ENCODE results near the gene TMPRSS6. TPM values are rescaled to one million over a fixed set of nuclear protein-coding genes. Genes with fewer than 3 reads are reported as not detected.

The TMPRSS6 gene
- total and polyA plus RNA-seq, 4 donors: 0.09 to 1.0 (median 0.69) TPM

DNA sequence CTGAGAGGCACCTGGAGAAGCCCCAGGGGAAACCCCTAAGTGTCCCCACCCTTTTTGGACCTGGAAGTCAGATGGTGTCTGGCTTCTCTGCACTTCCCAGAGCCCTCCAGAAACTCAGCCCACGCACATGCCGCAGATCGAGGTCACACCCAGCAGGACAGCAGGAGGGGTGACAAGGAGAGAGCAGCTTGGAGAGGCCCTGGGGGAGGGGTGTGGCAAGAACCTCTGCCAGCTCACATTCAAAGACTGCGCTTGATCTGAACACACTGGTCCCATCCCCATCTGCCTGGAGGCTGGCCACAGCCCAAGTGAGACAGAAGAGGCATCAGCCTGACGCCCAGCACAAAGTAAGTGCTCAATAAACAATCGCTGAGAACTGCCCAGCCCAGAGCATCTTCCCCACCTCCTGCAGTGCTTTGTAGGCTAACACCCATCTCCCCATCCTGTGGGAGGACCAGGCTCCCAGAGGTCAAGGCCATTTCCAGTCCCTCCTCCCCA, 21.4 kb downstream of the TMPRSS6 start:
- Histone ChIP-seq H3K9me3 (ENCODE audit: control insufficient read depth in 4 of 4, insufficient read depth in 3 of 4, low read length in 3 of 4) (no peaks in the 10 kb centered on the region), H3K9ac (ENCODE audit: insufficient read depth in 1 of 2, low read length in 2 of 2) (no peak overlapping the region), H3K4me3 (no peak overlapping the region), H3K27me3 (ENCODE audit: control insufficient read depth in 3 of 3, insufficient read depth in 3 of 3, low read length in 2 of 3) (no peaks in the 10 kb centered on the region), H3K27ac (ENCODE audit: low read depth in 1 of 2, low read length in 1 of 2) (no peak overlapping the region), H3K36me3 (ENCODE audit: control insufficient read depth in 4 of 4, insufficient read depth in 4 of 4, low read length in 4 of 4) (no peaks in the 10 kb centered on the region), H3K4me1 (ENCODE audit: control insufficient read depth in 5 of 5, insufficient read depth in 5 of 5, low read length in 5 of 5) (no peaks in the 10 kb centered on the region)
- TF ChIP-seq, protein P1, sequence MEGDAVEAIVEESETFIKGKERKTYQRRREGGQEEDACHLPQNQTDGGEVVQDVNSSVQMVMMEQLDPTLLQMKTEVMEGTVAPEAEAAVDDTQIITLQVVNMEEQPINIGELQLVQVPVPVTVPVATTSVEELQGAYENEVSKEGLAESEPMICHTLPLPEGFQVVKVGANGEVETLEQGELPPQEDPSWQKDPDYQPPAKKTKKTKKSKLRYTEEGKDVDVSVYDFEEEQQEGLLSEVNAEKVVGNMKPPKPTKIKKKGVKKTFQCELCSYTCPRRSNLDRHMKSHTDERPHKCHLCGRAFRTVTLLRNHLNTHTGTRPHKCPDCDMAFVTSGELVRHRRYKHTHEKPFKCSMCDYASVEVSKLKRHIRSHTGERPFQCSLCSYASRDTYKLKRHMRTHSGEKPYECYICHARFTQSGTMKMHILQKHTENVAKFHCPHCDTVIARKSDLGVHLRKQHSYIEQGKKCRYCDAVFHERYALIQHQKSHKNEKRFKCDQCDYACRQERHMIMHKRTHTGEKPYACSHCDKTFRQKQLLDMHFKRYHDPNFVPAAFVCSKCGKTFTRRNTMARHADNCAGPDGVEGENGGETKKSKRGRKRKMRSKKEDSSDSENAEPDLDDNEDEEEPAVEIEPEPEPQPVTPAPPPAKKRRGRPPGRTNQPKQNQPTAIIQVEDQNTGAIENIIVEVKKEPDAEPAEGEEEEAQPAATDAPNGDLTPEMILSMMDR (IDR thresholded peaks at IDR 0.05; ENCODE audit: control extremely low read depth, extremely low read depth): no peak
- no peak for DNase-seq
- no peak for ATAC-seq (ENCODE audit: insufficient read depth, low FRiP score)
- WGBS, 2 donors: 44 to 67% methylated on average over 6 of the region's 6 CpGs

DNA sequence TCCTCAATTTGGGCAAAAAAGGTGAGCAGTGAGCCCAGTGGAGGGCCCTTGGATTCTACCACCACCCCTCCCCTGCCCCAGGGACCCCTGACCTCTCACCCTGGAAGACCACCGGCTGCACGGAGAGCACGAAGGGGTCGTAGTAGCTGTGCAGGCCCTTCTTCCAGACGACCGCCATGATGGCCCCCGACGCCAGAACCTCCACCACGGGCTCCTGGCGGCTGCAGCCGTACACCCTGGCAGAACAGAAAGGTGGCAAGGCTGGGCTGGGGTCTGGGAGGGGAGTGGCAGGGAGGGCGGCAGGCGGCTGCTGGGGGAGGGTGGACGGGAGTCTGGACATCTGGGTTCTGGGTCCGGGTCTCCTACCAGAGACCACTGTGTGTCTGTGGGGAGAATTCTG, 23.3 kb downstream of the TMPRSS6 start:
- no peak overlapping the region for H3K27ac ChIP-seq (ENCODE audit: low read depth in 1 of 2, low read length in 1 of 2)
- ATAC-seq (ENCODE audit: insufficient read depth, low FRiP score) (no peak), DNase-seq (no peak)
- no peaks in the 10 kb centered on the region for H3K36me3 ChIP-seq (ENCODE audit: control insufficient read depth in 4 of 4, insufficient read depth in 4 of 4, low read length in 4 of 4)
- H3K27me3 ChIP-seq (ENCODE audit: control insufficient read depth in 3 of 3, insufficient read depth in 3 of 3, low read length in 2 of 3): no peaks in the 10 kb centered on the region
- no peaks in the 10 kb centered on the region for H3K4me1 ChIP-seq (ENCODE audit: control insufficient read depth in 5 of 5, insufficient read depth in 5 of 5, low read length in 5 of 5)
- TF ChIP-seq, protein P1 (IDR thresholded peaks at IDR 0.05; ENCODE audit: control extremely low read depth, extremely low read depth): no peak
- no peak overlapping the region for H3K9ac ChIP-seq (ENCODE audit: insufficient read depth in 1 of 2, low read length in 2 of 2)
- H3K4me3 ChIP-seq: no peak overlapping the region
- WGBS, 2 donors: 78 to 80% methylated on average over 14 to 15 of the region's 15 CpGs
- H3K9me3 ChIP-seq (ENCODE audit: control insufficient read depth in 4 of 4, insufficient read depth in 3 of 4, low read length in 3 of 4): no peaks in the 10 kb centered on the region

DNA sequence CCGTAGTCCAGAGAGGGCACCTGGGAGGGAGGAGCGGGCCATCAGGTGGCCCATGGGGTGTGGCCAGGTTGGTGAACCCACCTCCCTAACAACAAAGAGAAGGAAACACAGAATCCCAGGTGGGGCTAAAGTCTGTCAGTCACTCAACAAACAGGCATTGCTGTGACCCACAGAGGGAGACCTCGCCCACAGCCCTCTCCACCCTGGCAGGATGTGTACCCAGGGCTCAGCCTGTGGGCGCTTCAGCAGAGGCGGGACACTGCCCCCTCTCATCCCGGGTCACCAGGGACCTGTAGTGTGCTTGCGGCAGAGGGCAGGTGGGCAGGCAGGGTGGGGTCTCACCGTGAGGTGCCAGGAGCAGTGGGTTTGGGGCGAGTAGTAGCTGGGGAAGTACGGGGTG, 25.1 kb downstream of the TMPRSS6 start:
- Histone ChIP-seq H3K36me3 (ENCODE audit: control insufficient read depth in 4 of 4, insufficient read depth in 4 of 4, low read length in 4 of 4) (no peaks in the 10 kb centered on the region), H3K27me3 (ENCODE audit: control insufficient read depth in 3 of 3, insufficient read depth in 3 of 3, low read length in 2 of 3) (no peaks in the 10 kb centered on the region), H3K27ac (ENCODE audit: low read depth in 1 of 2, low read length in 1 of 2) (no peak overlapping the region), H3K9me3 (ENCODE audit: control insufficient read depth in 4 of 4, insufficient read depth in 3 of 4, low read length in 3 of 4) (no peaks in the 10 kb centered on the region), H3K4me1 (ENCODE audit: control insufficient read depth in 5 of 5, insufficient read depth in 5 of 5, low read length in 5 of 5) (no peaks in the 10 kb centered on the region), H3K9ac (ENCODE audit: insufficient read depth in 1 of 2, low read length in 2 of 2) (no peak overlapping the region), H3K4me3 (no peak overlapping the region)
- no peak for DNase-seq
- WGBS, 2 donors: 83 to 91% methylated on average over 10 of the region's 10 CpGs
- ATAC-seq (ENCODE audit: insufficient read depth, low FRiP score): no peak
- TF ChIP-seq, protein P1 (IDR thresholded peaks at IDR 0.05; ENCODE audit: control extremely low read depth, extremely low read depth): no peak

DNA sequence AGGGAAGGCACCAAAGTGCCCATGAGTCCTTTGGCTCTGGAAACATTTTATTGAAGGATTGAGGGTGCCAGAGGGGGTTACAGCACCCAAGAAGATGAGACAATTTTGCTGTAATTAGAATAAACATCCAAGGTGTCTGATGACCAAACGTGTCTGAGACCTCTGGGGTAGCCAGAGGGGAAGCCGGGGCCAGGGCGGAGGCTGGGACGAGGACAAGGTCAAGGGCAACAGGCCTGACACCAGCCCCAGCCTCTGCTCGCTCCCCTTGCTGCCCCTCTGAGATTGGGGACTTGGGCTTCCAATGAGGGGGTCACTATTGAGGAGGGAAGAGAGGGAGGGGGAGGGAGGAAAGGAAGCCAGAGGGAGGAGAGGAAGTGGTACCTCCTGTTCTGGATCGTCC, 25.6 kb downstream of the TMPRSS6 start:
- H3K9me3 ChIP-seq (ENCODE audit: control insufficient read depth in 4 of 4, insufficient read depth in 3 of 4, low read length in 3 of 4): no peaks in the 10 kb centered on the region
- TF ChIP-seq, protein P1 (IDR thresholded peaks at IDR 0.05; ENCODE audit: control extremely low read depth, extremely low read depth): no peak
- no peaks in the 10 kb centered on the region for H3K36me3 ChIP-seq (ENCODE audit: control insufficient read depth in 4 of 4, insufficient read depth in 4 of 4, low read length in 4 of 4)
- DNase-seq (no peak), ATAC-seq (ENCODE audit: insufficient read depth, low FRiP score) (no peak)
- 81% methylated on average over 6 of the region's 6 CpGs for WGBS, 2 donors
- no peaks in the 10 kb centered on the region for H3K4me1 ChIP-seq (ENCODE audit: control insufficient read depth in 5 of 5, insufficient read depth in 5 of 5, low read length in 5 of 5)
- no peak overlapping the region for H3K4me3 ChIP-seq
- no peaks in the 10 kb centered on the region for H3K27me3 ChIP-seq (ENCODE audit: control insufficient read depth in 3 of 3, insufficient read depth in 3 of 3, low read length in 2 of 3)
- no peak overlapping the region for H3K9ac ChIP-seq (ENCODE audit: insufficient read depth in 1 of 2, low read length in 2 of 2)
- H3K27ac ChIP-seq (ENCODE audit: low read depth in 1 of 2, low read length in 1 of 2): no peak overlapping the region
